H1 (cell line): ENCODE results near the gene STOML2. TPM values are rescaled to one million over a fixed set of nuclear protein-coding genes. Genes with fewer than 3 reads are reported as not detected.
A peak's percentile ranks its signal among the peaks of the same experiment; 100 is the strongest.

Experiments used
- CTCF ChIA-PET: fragments of 300-600 bp; sonication (Branson Sonifier 250); formaldehyde crosslinking; loops from one replicate; lab custom pipeline; 2021; ENCODE audit not compliant: partially characterized antibody; lab: Charles Lee
- POLR2A ChIA-PET: fragments of 300-600 bp; sonication (Branson Sonifier 250); formaldehyde crosslinking; loops from one replicate; lab custom pipeline; 2021; ENCODE audit warnings: inconsistent platforms; ENCODE audit not compliant: partially characterized antibody; lab: Charles Lee
- DNase-seq, 2 experiments: peaks; one replicate each; pipeline versions ENCODE4 v3.0.0 to v3.0.0-alpha.2; 2010 to 2022; ENCODE audit warnings: low spot score in 2 of 2, low read depth in 1 of 2, mixed read lengths in 1 of 2
- FAIRE-seq: peaks from 2 replicates; lab custom pipeline; 2011; peaks lifted over from hg19 to GRCh38; lab: Jason Lieb, UNC
- H2AFZ ChIP-seq: 2 replicates; pipeline ENCODE4 v1.8.1; 2012; ENCODE audit warnings: low read length, inconsistent platforms
- H2AK5ac ChIP-seq: 2 replicates; pipeline ENCODE4 v1.6.1; 2013; ENCODE audit warnings: low read depth, low read length
- H2BK120ac ChIP-seq: replicated peaks from 2 replicates; pipeline ENCODE3; 2013; ENCODE audit warnings: low read depth, low read length, inconsistent platforms
- H2BK12ac ChIP-seq: 2 replicates; pipeline ENCODE4 v1.6.1; 2013; ENCODE audit warnings: low read depth, low read length
- H2BK15ac ChIP-seq: 2 replicates; pipeline ENCODE4 v1.6.1; 2013; ENCODE audit warnings: low read length
- H2BK20ac ChIP-seq: 2 replicates; pipeline ENCODE4 v1.6.1; 2013; ENCODE audit warnings: low read length
- H2BK5ac ChIP-seq: 2 replicates; pipeline ENCODE4 v1.6.1; 2013; ENCODE audit warnings: low read depth, low read length
- H3K14ac ChIP-seq: 2 replicates; pipeline ENCODE4 v1.6.1; 2013; ENCODE audit warnings: inconsistent platforms; ENCODE audit not compliant: insufficient read length
- H3K18ac ChIP-seq: 2 replicates; pipeline ENCODE4 v1.6.1; 2013; ENCODE audit warnings: low read length; ENCODE audit errors: extremely low read depth
- H3K23ac ChIP-seq: 2 replicates; pipeline ENCODE4 v1.6.1; 2013; ENCODE audit warnings: inconsistent platforms; ENCODE audit not compliant: insufficient read length
- H3K23me2 ChIP-seq: 2 replicates; pipeline ENCODE4 v1.6.1; 2013; ENCODE audit warnings: low read depth, low read length
- H3K27ac ChIP-seq: 2 replicates; pipeline ENCODE4 v1.6.1; 2011; ENCODE audit warnings: low read depth, low read length, inconsistent platforms
- H3K27me3 ChIP-seq, 4 experiments: replicated peaks in 1 of 4; 1 replicate in 1 of 4; 2 replicates in 3 of 4; pipeline versions ENCODE4 v1.6.1 to v1.8.1; 2011 to 2013; ENCODE audit warnings: low read length in 3 of 4, mild to moderate bottlenecking in 3 of 4, inconsistent platforms in 2 of 4, mixed read lengths in 2 of 4, moderate library complexity in 1 of 4; ENCODE audit not compliant: control insufficient read depth in 3 of 4, insufficient read depth in 3 of 4; ENCODE audit errors: extremely low read depth in 1 of 4
- H3K36me3 ChIP-seq, 4 experiments: 2 replicates each; pipeline versions ENCODE4 v1.6.1 to v1.8.1; 2011 to 2013; ENCODE audit warnings: mild to moderate bottlenecking in 4 of 4, low read length in 3 of 4, moderate library complexity in 2 of 4, control low read depth in 1 of 4, inconsistent platforms in 1 of 4; ENCODE audit not compliant: insufficient read depth in 4 of 4, control insufficient read depth in 2 of 4
- H3K4ac ChIP-seq: replicated peaks from 2 replicates; pipeline ENCODE3; 2013; ENCODE audit warnings: low read length, low read depth, mixed read lengths, inconsistent platforms; ENCODE audit not compliant: insufficient read length
- H3K4me1 ChIP-seq, 4 experiments: replicated peaks in 1 of 4; 1 replicate in 1 of 4; 2 replicates in 3 of 4; pipeline versions ENCODE4 v1.6.1 to v1.8.1; 2011 to 2013; ENCODE audit warnings: low read length in 3 of 4, inconsistent platforms in 2 of 4, mixed read lengths in 1 of 4; ENCODE audit not compliant: insufficient read depth in 4 of 4, control insufficient read depth in 3 of 4
- H3K4me2 ChIP-seq, 2 experiments: 2 replicates each; pipeline versions ENCODE4 v1.6.1 to v1.8.1; 2011 to 2013; ENCODE audit warnings: low read depth in 2 of 2, low read length in 2 of 2, control low read depth in 1 of 2, inconsistent platforms in 1 of 2, mild to moderate bottlenecking in 1 of 2; ENCODE audit not compliant: insufficient read depth in 1 of 2
- H3K4me3 ChIP-seq, 4 experiments: fragments of 200-600, 300-600 bp in 1 of 4; sonication (generic), shearing (Covaris generic), sonication (Bioruptor Twin) in 1 of 4; 2 replicates each; pipeline versions ENCODE4 v1.5.1 to v1.8.1; 2011 to 2016; ENCODE audit warnings: low read length in 4 of 4, low read depth in 3 of 4, control low read depth in 2 of 4, inconsistent platforms in 2 of 4, mild to moderate bottlenecking in 2 of 4, mixed read lengths in 1 of 4, moderate library complexity in 1 of 4; ENCODE audit not compliant: insufficient read depth in 2 of 4; ENCODE audit errors: extremely low read depth in 1 of 4
- H3K56ac ChIP-seq: replicated peaks from 2 replicates; pipeline ENCODE3; 2013; ENCODE audit warnings: low read depth, mild to moderate bottlenecking, mixed read lengths, low read length, inconsistent platforms; ENCODE audit not compliant: insufficient read length
- H3K79me1 ChIP-seq: 2 replicates; pipeline ENCODE4 v1.6.1; 2013; ENCODE audit warnings: low read depth, low read length, control low read depth
- H3K79me2 ChIP-seq, 2 experiments: 2 replicates each; pipeline versions ENCODE4 v1.6.1 to v1.8.1; 2012 to 2013; ENCODE audit warnings: low read length in 2 of 2, mild to moderate bottlenecking in 2 of 2, inconsistent platforms in 1 of 2; ENCODE audit not compliant: insufficient read depth in 2 of 2, control insufficient read depth in 1 of 2
- H3K9ac ChIP-seq, 4 experiments: replicated peaks in 1 of 4; 1 replicate in 1 of 4; 2 replicates in 3 of 4; pipeline versions ENCODE4 v1.6.1 to v1.8.1; 2011 to 2013; ENCODE audit warnings: low read depth in 3 of 4, low read length in 3 of 4, control low read depth in 2 of 4, mild to moderate bottlenecking in 2 of 4, moderate library complexity in 2 of 4, inconsistent platforms in 1 of 4; ENCODE audit errors: extremely low read depth in 1 of 4
- H3K9me3 ChIP-seq, 2 experiments: 2 replicates each; pipeline versions ENCODE4 v1.6.1 to v1.8.1; 2012 to 2013; ENCODE audit warnings: mild to moderate bottlenecking in 2 of 2, moderate library complexity in 2 of 2, control low read depth in 1 of 2, inconsistent platforms in 1 of 2, low read depth in 1 of 2, low read length in 1 of 2, mixed read lengths in 1 of 2; ENCODE audit not compliant: insufficient read depth in 2 of 2
- H4K20me1 ChIP-seq, 2 experiments: replicated peaks in 1 of 2; 2 replicates each; pipeline versions ENCODE3 to v1.8.1; 2011 to 2013; ENCODE audit warnings: inconsistent platforms in 2 of 2, low read length in 2 of 2, mild to moderate bottlenecking in 1 of 2; ENCODE audit not compliant: insufficient read depth in 2 of 2, control insufficient read depth in 1 of 2
- H4K5ac ChIP-seq: 2 replicates; pipeline ENCODE4 v1.6.1; 2013; ENCODE audit warnings: low read length, low read depth, mixed read lengths, inconsistent platforms; ENCODE audit not compliant: insufficient read length
- H4K8ac ChIP-seq: 2 replicates; pipeline ENCODE4 v1.8.0; 2013; ENCODE audit warnings: mild to moderate bottlenecking, moderate library complexity, low read length, inconsistent platforms; ENCODE audit not compliant: insufficient read depth; ENCODE audit errors: extremely low read depth
- H4K91ac ChIP-seq: replicated peaks from 2 replicates; pipeline ENCODE3; 2013; ENCODE audit warnings: low read length, mixed read lengths, inconsistent platforms; ENCODE audit not compliant: insufficient read length
- ASH2L ChIP-seq: fragments of 200-600, 300-600 bp; sonication (generic); IDR thresholded peaks from one replicate; pipeline ENCODE4 v1.7.1; 2017; ENCODE audit warnings: low read length
- BRCA1 ChIP-seq: IDR thresholded peaks from 2 replicates; pipeline ENCODE4 v1.6.1; 2012; ENCODE audit warnings: low read depth, low read length, improper control_type of control experiment
- POLR2A ChIP-seq, 2 experiments: IDR thresholded peaks; 1 replicate in 1 of 2; 2 replicates in 1 of 2; pipeline ENCODE4 v1.6.1; 2011; ENCODE audit warnings: low read depth in 2 of 2, low read length in 2 of 2, mild to moderate bottlenecking in 2 of 2; ENCODE audit errors: control extremely low read depth in 1 of 2
- SP2 ChIP-seq: IDR thresholded peaks from 2 replicates; pipeline ENCODE4 v1.6.1; 2012; ENCODE audit warnings: mild to moderate bottlenecking, low read length, inconsistent platforms
- TBP ChIP-seq: IDR thresholded peaks from 2 replicates; pipeline ENCODE4 v1.6.1; 2011; ENCODE audit warnings: low read depth, low read length, improper control_type of control experiment
- WGBS, 2 experiments: shearing (Covaris generic) in 1 of 2; methylation state at CpG; one replicate each; pipeline versions ENCODE4 v1.1.6 to v1.1.7; 2013 to 2015; ENCODE audit warnings: low lambda C conversion rate in 2 of 2, mixed read lengths in 2 of 2, inconsistent platforms in 1 of 2, low coverage in 1 of 2, missing lambda C conversion rate in 1 of 2; ENCODE audit not compliant: insufficient replicate concordance in 2 of 2, insufficient coverage in 1 of 2, insufficient read length in 1 of 2; ENCODE audit errors: extremely low coverage in 1 of 2, missing lambda C conversion rate in 1 of 2; 5-methylcytosine and 5-hydroxymethylcytosine counted together
- polyA plus RNA-seq, 7 experiments: library from polyadenylated mRNA; depleted of rRNA in 3 of 7; stranded (reverse) in 5 of 7; unstranded in 2 of 7; fragments of >200 nt in 5 of 7; fragments of 200-250 nt in 2 of 7; gene quantifications; 1 replicate in 5 of 7; 2 replicates in 1 of 7; 4 replicates in 1 of 7; pipeline versions ENCODE4 v1.2.1 to v1.2.3, GENCODE V29; 2011 to 2013; ENCODE audit warnings: missing spikeins in 2 of 7, mixed read lengths in 2 of 7
- total RNA-seq: library from RNA; stranded (reverse); fragmentation: NEBNext Ultra II Directional; extraction: Animal tissue kit (Norgen Biotek cat#: 25700); gene quantifications from 2 replicates; pipeline ENCODE4 v1.2.1, GENCODE V29; 2021
- TF ChIP-seq, protein P1 (sequence below): IDR thresholded peaks from 2 replicates; pipeline ENCODE4 v1.6.1; 2011; ENCODE audit warnings: low read length, improper control_type of control experiment

Gene STOML2
- total and polyA plus RNA-seq, 2 of the 8 experiments (the other 6 are each of a cell fraction or from before 2014, with no cell fraction given), result 203 to 256 TPM

DNA sequence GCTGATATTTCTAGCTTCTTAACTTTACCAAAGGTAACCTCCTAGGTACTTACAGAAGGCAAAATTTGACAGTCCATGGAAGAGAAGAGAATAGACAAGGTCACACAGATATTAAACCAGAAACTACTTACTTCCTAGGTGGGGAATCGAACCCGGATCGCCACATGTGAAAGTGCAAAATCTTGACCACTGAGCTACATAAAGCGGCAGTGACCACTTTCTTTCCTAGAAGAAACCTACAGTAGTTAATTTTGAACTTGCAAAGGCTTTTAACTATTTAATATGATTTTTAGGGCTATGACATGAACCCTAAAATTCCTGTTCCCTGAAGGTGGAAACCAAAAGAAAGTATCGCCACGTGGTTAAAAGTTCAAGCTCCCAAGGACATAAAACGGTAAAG is 33.1 kb upstream of the STOML2 start:
- Histone ChIP-seq H3K27ac (no peak overlapping the region), H2AFZ (no peak overlapping the region), H3K79me2 (no peaks in the 10 kb centered on the region), H3K9ac (no peak overlapping the region), H3K56ac (no peak overlapping the region), H4K8ac (no peak overlapping the region), H3K14ac (no peak overlapping the region), H3K36me3 (no peaks in the 10 kb centered on the region), H2AK5ac (no peak overlapping the region), H4K5ac (no peak overlapping the region), H3K9me3 (peaks cover 20 to 34% of the 10 kb centered on the region in 2 experiments), H2BK12ac (no peak overlapping the region), H3K23ac (no peak overlapping the region), H3K23me2 (no peaks in the 10 kb centered on the region), H3K4ac (no peak overlapping the region), H2BK5ac (no peak overlapping the region), H3K18ac (no peak overlapping the region), H2BK120ac (no peak overlapping the region), H3K4me3 (no peak overlapping the region), H3K79me1 (no peaks in the 10 kb centered on the region), H3K4me2 (no peak overlapping the region), H4K91ac (no peak overlapping the region), H2BK15ac (no peak overlapping the region), H3K27me3 (no peaks in the 10 kb centered on the region), H3K4me1 (no peaks in the 10 kb centered on the region), H4K20me1 (no peaks in the 10 kb centered on the region), H2BK20ac (no peak overlapping the region)
- no peak for DNase-seq
- ChIA-PET CTCF (interaction anchor here (0.9 to 1.0 kb wide), 2 partner anchors 69 to 124 kb away, joined by 3 read pairs; no protein-coding TSS in a partner anchor), POLR2A (no interaction called here)
- no peak for FAIRE-seq
- WGBS, 2 experiments, result 88% methylated on average over 7 of the region's 7 CpGs; no CpG with 5 or more reads in 1 of the 2 experiments
- TF ChIP-seq TBP, result peak; percentile 89
- no peak for TF ChIP-seq ASH2L
- no peak for TF ChIP-seq POLR2A (IDR thresholded peaks at IDR 0.05; ENCODE audit: control extremely low read depth in 1 of 2, low read depth in 2 of 2, low read length in 2 of 2)
- no peak for TF ChIP-seq BRCA1
- TF ChIP-seq SP2, result no peak
- TF ChIP-seq, protein P1, sequence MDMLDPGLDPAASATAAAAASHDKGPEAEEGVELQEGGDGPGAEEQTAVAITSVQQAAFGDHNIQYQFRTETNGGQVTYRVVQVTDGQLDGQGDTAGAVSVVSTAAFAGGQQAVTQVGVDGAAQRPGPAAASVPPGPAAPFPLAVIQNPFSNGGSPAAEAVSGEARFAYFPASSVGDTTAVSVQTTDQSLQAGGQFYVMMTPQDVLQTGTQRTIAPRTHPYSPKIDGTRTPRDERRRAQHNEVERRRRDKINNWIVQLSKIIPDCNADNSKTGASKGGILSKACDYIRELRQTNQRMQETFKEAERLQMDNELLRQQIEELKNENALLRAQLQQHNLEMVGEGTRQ, result no peak
